Measurements from ENCODE around the gene PIAS1.
"Not testable (repeated sequence)": the region's sequence is repeated elsewhere in the genome, so short reads cannot be mapped to it uniquely, and the experiment has no call there.

Gene PIAS1

DNA sequence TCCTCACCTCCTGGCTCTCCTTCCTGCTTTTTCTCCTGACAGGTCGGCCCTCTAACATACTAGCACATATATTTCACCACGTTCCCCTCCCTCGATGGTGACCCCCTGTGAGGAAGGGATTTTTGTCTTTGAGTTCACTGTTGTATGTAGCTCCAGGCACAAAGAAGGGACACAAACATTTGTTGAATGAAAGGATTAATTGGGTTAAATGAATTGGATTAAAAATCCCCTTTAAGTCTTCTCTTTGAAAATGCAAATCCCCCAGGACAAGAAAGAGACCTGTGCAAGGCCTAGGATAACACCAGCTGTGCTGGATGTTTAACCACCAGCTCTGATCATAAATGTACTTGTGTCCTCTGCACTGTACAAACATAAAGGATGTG, 147.8 kb downstream of the PIAS1 start:
- no peak for DNase-seq (ENCODE audit: low read depth in 1 of 2, low spot score in 1 of 2)

DNA sequence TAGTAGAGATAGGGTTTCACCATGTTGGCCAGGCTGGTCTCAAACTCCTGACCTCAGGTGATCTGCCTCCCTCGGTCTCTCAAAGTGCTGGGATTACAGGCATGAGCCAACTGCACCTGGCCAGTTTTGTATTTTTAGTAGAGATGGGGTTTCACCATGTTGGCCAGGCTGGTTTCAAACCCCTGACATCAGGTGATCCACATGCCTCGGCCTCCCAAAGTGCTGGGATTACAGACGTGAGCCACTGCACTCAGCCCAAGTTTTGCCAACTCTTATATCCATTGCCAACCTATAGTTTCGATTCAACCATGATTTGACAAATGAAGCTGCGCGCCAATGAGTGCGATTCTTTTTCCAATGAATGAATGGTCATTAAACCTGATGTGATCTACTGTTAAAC, 148.9 kb downstream of the PIAS1 start:
- DNase-seq (ENCODE audit: low read depth in 1 of 2, low spot score in 1 of 2), result not testable (repeated sequence)

DNA sequence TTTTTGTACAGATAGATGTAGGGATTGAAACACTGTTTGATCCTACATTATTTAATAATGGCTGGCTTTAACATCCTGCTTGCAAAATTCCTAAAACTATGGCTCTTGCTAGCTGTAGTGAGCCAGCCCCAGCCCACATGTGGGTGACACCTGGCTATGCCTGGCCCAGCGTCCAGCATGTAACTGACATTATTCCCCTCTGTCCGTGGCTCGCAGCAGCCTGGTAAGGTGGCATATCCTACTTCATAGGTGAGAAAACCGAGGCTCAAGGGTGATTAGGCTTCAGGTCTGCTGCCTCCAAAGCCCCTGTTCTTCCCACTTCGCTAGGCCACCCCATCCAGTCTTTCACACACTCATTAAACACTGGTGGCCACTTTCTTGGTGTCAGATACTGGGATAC, 149.4 kb downstream of the PIAS1 start:
- DNase-seq (ENCODE audit: low read depth in 1 of 2, low spot score in 1 of 2), result no peak

DNA sequence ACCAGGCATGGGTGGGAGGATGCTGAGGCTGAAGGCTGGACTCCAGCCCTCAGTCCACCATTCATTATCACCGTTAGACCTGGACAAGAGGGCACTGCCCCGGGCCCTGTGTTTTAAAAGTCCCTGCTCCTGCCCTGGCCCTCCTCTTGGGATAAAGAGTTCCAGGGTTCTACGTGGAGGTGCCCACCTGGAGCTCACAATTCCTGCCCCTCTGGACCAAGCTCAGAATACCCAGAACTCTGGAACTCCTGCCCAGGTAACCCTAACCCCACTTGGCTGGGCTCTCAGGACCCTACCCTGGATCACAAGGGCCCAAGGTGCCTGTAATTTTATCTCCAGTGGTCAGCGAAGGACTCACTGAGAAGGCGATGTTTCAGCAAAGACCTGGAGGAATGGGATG, 149.8 kb downstream of the PIAS1 start:
- DNase-seq (ENCODE audit: low read depth in 1 of 2, low spot score in 1 of 2), result no peak

DNA sequence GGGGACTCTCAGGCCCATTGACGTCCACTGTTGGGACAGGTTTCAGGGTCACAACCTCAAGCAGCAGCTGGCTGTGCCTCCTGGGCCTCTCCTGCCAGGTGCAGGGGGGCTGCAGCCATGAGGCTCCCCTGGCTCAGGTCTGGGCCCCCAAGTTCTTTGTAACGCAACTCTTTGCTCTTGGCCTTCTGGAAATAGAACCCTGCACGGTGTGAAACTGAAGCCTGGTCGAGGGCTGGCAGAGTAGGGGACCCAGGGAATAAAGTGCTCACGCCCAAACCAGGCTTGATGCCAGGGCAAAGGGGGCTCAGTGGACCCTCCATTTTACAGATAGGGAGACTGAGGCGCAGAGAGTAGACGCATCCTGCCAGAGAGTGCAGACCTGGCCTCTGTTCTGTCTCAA, 150.2 kb downstream of the PIAS1 start:
- DNase-seq (ENCODE audit: low read depth in 1 of 2, low spot score in 1 of 2), result no peak

DNA sequence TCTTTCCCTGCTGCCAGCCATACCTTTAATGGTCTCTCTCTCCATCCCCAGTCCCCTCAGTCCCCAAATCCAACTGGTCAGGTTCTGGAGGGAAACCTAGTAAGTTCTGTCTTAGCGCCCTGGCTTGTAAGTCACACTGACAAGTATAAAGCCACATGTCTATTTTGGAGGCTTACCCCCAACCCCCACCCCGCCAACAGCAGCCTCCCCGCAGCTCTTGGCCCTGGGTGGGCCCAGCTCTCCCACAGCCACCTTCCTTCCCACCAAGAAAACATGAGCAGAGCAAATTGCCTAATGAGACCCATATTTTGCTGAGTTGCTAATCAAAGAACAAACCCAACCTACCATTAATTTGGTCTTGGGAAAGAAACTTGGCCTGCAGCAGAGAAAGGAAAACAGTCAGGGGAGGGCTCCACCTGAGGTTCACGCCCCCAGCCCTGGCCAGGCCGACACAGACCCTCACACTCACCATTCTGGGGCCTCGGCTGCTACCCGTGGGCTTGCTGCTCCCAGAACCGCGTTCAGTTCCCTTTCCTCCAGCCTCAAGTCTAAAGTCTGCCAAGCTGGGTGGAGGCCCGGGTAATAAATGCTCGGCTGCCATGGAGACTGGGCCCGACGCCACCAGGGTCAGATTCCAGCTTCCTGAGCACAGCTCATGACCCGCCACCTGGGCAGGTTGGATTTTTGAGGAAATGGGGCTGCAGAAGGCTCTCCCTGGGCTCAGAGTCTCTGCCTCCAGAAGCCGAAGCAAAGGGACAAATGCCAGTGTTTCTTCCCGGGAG, 150.9 kb downstream of the PIAS1 start, which contains the start of gene CALML4:
Gene CALML4 (minus strand): TSS at position 557 of the 782 bp plus-strand sequence. CDS start 85 bp downstream, at position 472.
- DNase-seq (ENCODE audit: low read depth in 1 of 2, low spot score in 1 of 2), result no peak

DNA sequence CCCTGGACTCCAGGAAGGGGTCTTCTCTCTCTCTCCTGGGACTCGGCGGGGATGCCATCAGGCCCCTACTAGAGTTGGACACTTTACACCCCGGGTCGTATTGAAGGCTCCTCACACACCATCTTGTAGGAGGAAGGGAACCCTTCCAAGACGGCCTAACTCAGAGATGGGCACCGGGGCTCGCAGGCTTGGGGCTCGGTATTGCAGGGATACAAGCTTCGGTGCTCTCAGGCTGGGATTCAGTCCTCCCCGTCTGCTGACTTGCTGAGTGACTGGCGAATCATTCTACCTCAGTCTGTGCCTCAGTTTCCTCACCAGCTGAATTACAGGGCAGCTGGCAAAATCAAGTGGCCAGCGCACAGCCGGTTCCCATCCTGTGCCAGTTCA, 151.4 kb downstream of the PIAS1 start:
- DNase-seq (ENCODE audit: low read depth in 1 of 2, low spot score in 1 of 2), result no peak

DNA sequence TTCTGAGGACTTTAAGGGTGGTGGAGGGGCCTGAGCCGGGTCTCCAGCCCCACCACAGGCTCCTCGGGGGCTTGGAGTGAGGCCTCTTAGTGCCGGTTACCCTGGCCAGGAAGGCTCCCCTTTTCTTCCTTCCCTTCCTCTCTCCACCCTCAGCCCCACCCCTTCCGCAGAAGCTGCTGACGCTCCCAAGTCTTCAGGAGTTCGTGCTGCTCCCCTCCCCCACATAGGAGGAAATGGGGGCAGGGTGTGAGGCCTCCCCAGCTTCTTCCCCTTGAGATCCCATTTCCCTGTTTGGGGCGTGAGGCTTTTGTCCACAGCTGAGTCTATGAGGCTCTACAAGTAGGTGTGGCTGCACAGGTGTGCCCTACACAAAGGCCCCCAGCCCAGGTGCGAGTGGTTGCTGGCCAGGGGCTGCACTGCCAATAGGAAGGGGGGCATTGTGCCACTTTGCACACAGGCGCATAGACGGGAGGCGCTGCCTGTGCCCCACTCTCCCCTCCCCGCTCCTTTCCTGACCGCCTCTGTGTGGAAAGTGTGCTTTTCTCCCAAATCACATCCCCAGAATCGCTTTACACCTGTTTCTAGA, 151.9 kb downstream of the PIAS1 start:
- DNase-seq (ENCODE audit: low read depth in 1 of 2, low spot score in 1 of 2), result no peak

DNA sequence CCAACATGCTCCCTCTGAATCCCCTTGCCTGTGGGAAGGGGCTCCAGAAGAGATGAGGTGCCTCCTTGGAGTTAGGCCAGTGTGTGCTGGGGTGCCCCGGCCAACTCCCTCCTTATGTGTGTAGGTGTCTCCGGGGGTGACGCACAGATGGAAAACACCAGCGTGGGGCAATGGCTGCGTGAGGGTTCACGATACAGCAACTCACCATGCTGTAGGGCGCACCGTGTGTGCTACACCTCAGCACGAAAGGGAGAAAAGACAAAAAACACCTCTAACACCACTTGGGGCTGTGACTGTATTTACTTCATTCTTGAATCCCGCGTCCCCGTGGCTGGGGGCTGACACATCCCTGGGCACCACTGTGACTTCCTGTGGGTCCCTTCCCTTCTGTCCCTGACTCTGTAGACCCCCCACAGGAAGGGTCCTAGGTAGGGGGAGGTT, 152.6 kb downstream of the PIAS1 start:
- DNase-seq (ENCODE audit: low read depth in 1 of 2, low spot score in 1 of 2), result no peak

DNA sequence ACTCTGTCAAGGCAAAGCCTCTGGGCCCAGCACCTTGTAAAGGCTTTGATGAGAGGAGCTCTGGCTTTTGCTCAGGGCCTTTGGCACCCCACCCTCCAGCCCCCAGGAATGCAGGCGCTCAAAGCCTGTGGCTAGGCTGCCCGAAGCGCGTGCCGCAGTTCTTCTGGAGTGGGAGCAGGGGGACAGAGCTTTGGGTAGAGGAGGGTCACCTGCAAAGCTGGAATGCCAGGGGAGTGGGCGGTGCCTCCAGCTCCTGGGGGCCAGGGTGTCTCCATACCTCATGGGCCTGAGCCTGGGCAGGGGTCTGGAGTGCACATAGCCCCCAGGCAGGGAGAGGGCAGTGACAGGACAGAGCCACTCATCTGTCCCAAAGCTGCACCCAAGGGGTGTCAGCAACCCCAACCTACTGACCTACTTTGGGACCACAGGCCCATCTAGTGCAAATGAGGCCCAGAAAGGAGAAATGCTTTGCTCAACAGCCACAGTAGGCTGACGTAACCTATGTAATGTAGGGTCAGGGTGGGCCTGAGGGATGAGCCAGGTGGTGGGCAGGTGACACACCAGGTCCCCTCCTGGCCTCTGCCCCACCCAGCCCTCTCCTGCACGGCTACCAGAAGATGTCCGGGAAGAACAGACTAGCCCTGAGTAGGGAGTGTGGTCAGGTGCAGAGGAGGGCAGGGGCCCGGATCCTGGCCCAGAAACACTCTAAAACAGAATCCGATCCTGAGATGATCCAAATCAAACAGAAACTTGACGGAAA, 153.2 kb downstream of the PIAS1 start:
- DNase-seq (ENCODE audit: low read depth in 1 of 2, low spot score in 1 of 2), result no peak

DNA sequence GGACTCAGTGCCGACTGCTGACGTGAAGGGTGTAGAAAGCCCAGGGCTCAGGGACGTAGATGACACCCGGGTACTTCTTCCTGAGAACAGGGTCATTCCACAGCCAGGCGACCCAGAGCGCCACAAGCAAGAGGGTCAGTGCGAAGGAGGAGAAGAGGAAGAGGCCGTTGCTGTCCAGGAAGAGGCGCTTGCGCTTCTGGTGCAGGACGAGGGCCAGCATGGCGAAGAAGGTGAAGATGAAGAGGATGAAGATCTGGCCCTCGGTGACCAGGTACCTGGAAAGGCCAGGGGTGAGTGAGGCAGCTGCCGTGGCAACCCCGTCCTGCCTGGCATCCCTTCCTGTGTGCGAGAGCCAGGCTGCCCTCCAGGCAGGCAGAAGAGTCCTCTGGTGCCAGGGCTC, 154.0 kb downstream of the PIAS1 start:
- no peak for DNase-seq (ENCODE audit: low read depth in 1 of 2, low spot score in 1 of 2)

DNA sequence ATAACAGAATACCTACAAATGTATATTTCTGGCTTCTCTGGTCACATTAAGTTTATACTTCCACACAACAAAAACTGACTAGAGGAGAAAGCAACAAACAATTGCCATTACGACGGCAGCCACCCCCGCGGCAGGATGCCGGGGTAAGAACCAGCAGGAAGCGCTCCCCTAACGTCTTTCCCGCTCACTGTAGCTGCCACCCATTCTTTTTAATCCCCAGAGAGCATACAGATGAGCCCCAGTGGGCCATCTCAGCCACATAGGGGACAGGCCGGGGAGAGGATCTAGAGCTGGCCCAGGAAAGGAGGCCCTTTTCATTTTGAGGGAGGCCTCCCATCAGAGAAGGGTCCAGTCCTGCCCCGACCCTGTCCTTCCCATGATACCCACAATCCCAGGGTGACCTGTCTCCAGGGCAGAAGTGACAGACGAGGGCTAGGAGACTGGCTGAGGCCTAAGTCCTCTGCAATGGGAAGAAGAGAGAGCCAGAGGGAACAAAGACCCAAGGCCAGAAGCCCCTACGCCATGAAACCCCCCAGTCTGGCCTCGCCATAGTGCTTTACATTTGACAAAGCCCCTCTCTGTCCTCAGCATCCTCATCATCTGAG, 154.6 kb downstream of the PIAS1 start:
- DNase-seq (ENCODE audit: low read depth in 1 of 2, low spot score in 1 of 2), result no peak

DNA sequence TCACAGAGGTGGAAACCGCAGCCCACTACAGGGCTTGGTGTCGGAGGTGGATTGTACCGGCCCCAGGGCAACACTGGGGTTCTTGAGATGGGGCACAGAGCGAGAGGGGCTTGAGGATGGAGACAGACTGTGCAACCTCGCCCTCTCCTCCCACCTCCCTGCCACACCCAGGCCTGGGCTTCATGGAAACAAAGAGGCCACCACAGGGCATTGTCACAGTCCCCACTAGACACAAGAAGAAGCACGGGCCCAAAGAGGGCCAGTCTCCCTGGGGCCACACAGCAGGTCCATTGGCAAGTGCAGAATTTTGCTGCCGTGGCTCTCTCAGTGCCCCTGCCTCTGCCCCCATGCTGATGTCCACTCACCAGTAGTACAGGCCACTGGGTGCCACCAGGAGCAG, 155.2 kb downstream of the PIAS1 start:
- DNase-seq (ENCODE audit: low read depth in 1 of 2, low spot score in 1 of 2), result no peak

DNA sequence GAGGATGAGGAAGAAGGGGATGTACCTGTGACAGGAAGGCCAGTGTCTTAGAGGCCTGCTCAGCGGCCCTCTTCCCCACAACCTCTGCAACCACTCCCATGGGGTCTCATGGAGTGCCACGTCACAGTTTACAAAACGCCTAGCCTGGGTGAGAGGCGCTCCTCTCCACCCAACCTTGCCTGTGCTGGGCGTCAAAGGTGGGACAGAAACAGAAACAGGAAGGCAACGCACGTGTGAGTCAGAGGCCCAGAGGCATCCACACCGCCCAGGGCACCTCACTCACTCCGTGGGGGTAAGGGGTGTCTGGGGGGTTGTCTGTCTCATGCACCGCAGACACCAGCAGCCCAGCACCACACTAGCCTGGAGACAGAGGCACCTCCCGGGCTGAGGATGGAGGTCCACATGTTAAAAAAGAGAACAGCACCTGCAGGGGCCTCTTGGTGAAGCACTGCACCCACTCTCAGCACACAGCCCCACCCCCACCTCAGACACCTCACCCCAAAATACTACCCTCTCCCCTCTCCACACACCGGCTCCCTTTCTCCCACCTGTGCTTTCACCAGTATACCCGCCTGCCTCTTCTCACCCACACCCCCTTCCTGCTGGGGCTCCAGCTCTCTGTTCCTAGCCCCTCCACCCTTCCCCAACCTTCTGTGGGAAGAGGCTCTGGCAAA, 155.8 kb downstream of the PIAS1 start:
- DNase-seq (ENCODE audit: low read depth in 1 of 2, low spot score in 1 of 2), result peak in 1 of 2 donors; percentile 18

DNA sequence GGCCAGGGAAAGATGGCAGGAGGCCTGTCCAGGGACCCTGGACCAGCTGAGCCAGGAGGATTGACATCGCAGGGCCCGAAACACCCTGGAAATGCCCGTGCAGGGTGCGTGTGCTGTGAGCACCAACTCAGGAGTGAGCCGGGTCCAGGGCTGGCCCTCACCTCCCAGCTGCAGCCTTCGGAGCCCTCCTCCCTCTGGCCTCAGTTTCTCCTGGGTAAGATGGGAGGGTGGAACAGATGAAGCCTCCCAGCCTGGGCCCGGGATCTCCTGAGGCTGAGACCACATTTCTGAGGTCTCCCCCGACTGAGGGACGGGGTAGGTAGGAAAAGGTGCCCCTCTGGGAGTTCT, 156.3 kb downstream of the PIAS1 start:
- DNase-seq (ENCODE audit: low read depth in 1 of 2, low spot score in 1 of 2), result no peak

DNA sequence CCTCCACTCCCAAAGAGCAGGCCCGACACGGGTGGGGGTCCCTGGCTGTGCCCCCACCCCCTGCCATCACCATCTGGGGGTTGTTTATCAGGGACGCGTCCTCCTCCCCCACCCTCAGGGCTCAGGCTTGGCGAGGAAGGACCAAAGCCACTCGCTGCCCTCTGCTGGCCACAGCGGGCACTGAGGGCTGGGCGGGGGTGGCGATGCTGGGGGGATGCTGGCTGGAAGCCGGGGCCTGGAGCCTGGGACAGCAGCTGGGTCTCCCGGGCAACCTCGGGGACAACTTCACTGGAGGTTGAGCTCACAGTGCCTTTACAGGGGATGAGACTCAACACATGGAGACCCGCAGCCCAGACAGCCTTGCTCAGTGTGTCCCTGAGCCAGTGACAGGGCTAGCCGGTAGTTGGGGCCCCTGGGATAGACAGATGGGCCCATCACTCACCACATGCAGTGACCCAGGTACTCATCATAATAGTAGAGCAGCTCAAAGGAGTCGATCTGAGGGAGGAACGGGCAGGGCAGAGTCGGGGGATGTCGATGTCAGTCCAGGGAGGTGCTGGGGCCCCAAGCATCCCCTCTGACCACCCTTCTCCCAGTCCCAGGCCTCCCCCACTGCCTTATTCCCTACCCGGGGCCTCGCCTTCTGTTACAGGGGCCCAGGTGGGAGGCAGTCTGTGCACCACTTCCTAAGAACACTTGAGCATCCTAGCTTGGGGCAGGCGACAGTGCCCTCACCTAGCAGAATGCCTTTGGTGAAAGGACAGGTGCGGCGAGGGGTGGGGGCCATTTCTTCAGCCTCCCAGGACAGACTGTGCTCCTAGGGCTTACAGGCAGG, 156.9 kb downstream of the PIAS1 start:
- peak in 1 of 2 donors; percentile 26 for DNase-seq (ENCODE audit: low read depth in 1 of 2, low spot score in 1 of 2)

DNA sequence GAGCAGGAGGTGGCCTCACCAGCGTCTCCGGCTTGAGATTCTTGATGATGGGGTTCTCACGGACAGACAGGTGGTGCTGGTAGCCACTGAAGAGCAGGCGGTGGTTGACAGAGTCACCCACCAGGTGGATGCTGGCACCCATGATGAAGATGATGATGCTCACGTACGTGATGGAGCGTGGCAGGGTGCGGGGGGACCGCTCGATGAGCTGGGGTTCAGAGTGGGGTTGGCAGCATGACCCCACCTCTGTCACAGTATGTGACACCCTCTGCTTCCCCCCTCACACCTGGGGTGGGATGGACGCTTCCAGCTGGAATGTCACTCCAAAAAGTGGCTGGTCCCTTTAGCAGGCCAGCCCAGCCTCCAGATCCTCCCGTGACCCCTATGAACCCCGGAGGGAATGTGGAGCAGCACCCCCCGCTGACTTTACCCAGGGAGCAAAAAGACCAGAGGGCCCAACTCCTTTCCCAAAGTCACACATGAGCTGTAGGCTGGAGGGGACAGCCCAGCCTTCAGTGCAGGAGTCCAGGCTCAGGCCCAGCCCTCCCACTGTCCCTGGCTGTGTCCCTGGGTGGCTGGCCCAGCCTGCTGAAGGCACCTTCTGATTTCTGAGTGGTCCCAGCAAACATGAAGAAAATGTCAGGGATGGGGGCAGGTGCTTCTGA, 157.7 kb downstream of the PIAS1 start:
- no peak for DNase-seq (ENCODE audit: low read depth in 1 of 2, low spot score in 1 of 2)

DNA sequence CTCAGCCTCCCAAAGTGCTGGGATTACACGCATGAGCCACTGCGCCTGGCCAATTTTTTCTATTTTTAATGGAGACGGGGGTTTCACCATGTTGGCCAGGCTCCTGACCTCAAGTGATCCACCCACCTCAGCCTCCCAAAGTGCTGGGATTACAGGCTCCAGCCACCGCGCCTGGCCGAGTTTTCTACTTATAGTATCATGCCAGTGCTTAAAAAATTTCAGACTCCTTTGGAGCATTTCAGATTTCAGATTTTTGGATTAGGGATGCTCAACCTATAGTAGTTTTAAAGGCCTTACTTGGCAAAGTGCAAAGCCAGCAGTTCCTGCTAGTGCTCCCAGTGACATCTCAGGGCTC, 159.4 kb downstream of the PIAS1 start:
- not testable (repeated sequence) for DNase-seq (ENCODE audit: low read depth in 1 of 2, low spot score in 1 of 2)

DNA sequence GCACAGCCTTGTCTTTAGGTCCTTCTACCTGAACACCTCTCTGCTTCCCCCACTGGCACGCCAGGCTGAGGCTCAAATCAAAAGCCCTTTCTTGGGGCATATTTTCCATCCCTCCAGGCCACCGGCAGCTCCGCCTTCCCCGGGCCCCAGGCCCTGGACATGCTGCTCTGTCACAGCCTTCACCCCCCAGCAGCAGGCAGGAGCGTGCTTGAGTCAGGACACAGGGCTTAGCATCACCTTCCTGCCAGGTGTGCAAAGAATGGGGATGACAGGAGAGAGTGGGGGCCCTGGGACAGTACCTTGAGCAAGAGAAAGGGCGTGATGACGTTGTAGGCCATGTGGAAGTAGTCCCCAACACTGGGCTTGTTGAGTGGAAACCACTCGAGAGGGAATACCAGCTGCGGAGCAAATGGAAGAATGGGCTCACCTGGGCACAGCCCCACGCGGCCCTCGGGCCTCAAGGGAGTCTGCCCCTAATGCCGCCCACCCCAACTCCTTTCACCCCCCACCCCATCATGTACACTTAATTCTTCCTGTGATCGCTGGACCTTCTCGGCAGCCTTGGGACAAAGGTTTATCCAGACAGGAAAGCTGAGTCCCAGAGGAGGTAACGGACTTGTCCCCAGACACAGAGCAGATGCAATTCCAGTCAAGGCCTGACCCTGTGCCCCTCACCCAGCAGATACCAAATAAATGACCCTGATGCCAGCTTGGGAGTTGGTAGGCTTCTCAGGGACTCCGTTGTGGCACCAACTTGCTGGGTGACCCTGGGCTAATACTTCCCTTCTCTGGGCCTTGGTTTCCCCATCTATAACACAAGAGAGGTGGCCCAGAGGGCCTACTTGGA, 160.1 kb downstream of the PIAS1 start:
- DNase-seq (ENCODE audit: low read depth in 1 of 2, low spot score in 1 of 2), result no peak
